Mammary epithelial cell (primary cell): Measurements from ENCODE around the gene NOS3.

Experiments used
- CTCF ChIP-seq, 2 donors: IDR thresholded peaks in 1 of 2; conservative IDR thresholded peaks in 1 of 2; 2 replicates each; pipeline ENCODE4 v1.5.1; 2011 to 2012; ENCODE audit warnings: inconsistent platforms in 2 of 2, low read length in 2 of 2, mild to moderate bottlenecking in 2 of 2, control low read depth in 1 of 2, low read depth in 1 of 2; ENCODE audit not compliant: insufficient read depth in 1 of 2; ENCODE audit errors: extremely low read depth in 1 of 2
- EZH2 ChIP-seq: IDR thresholded peaks from 2 replicates; pipeline ENCODE4 v1.6.1; 2012; ENCODE audit warnings: low read length, inconsistent platforms, borderline replicate concordance

DNA sequence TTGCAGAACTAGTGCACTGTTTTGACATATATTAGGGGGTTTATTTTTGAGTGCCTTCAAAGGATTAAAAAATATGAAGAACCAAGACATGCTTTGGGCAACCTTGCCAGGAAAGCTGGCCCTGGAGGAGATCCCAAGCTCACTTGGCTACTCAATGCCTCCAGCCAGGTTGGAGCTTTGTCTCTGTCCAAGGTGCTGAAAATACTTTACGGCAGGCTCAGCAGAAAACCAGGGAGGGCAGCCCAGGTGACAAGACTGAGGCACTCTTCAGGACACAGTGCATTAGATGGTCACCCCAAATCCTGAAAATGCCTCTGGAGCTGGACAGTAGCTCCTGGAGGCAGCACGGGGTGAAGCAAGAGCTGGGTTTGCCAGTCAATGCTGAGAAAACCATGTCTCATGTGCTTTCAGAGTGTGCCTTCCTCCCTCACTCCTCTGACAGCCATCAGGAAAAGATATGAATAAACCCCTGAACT is 6.9 kb upstream of the NOS3 start:
- TF ChIP-seq CTCF (conservative IDR thresholded peaks at IDR 0.05 in 1 of 2, IDR thresholded peaks at IDR 0.05 in 1 of 2; ENCODE audit: extremely low read depth in 1 of 2, insufficient read depth in 1 of 2, low read depth in 1 of 2, low read length in 2 of 2): no peak
- no peak for TF ChIP-seq EZH2
